NK-92 (cell line): ENCODE measurements around the gene DACH2.

ENCODE experiments used
- DNase-seq: peaks from one replicate; lab custom pipeline; 2025; ENCODE audit not compliant: unreplicated experiment; lab: John Stamatoyannopoulos, UW

The DACH2 gene

DNA sequence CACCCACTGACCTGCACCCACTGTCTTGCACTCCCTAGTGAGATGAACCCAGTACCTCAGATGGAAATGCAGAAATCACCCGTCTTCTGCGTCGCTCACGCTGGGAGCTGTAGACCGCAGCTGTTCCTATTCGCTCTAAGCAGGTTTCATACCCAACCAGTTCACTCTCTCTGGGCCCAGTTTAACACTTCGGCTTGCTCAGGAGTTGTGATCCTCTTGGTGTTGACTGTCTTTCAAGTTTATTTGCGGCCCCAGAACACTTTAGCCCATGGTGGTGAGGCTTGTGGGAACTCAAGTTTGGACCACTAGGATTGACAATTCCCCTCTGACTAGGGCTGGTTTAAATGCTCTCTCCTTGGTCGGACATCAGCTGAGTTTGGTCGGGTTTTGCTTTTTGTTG lies 147.0 kb downstream of the DACH2 start:
- DNase-seq: no peak

DNA sequence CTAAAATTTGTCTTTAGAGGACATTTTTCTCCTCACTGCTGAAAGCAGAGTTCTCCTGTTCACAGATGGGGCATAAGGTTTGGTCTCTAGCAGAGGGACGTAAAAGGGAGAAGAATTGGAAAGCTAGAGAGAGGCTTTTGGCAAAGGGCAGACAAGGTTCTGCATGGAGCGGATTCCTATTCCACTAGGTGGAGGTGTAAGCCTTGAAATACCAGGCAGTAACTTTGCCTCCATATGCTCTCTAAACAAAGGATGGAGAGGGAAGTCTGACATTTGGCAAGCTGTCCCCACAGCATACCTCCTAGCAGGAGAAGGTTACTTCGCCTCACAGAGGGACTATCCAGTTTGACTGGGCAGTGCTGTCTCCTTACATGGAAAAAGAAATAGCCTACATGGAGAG lies 174.7 kb downstream of the DACH2 start:
- no peak for DNase-seq

DNA sequence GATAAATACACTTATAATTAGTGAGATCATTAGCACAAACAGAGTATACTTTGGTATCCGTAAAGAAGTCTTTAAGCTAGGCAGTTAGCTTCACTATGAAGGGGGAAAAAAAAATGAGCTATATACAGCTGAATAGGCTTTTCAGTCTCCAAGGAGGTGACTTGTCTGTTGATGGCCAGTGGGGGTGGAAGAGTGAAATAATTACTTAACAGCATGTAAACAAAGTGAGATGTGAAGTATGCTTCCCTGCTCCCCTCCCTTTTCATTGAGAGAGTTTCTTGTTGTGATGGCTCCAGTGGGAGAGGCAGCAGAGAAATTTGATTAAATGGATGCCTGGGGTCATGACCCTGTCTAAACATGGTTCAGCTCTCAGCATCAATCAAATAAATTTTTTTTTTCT lies 180.9 kb downstream of the DACH2 start:
- DNase-seq: no peak

DNA sequence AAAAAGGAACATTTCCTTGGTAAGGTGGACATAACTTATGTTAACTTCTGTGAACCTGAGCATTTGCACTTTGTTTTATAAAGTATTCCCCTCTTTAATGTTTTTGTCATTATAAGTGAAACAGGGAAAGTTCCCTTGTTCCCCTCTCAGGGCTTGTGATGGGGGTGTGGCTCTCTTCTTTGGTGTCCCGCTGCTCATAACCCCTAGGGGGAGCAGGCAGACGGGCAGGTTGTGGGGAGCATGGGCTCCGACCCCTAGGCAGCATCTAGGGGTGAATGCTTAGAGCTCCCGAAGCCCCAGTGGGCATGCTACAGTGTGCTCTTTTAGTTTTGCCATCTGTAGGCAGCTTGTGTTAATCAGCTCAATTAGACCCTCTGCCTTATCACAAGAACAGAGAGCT lies 200.4 kb downstream of the DACH2 start:
- DNase-seq: no peak

DNA sequence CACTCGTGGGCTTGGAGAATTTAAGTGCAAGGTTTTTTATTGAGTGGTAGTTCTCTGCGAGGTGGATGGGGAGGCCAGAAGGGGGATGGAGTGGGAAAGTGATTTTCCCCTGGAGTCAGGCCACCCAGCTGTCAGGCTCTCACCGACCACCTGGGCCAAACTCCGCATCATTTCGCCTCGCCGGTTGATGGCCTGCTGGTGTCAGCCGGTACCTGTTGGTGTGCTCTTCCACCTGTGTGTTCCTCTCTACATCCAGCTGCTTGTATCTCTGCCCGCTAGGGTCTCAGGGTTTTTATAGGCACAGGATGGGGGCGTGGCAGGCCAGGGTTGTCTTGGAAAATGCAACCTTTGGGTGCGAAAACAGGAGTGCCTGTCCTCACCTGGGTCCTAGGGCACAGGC lies 200.9 kb downstream of the DACH2 start:
- DNase-seq: no peak

DNA sequence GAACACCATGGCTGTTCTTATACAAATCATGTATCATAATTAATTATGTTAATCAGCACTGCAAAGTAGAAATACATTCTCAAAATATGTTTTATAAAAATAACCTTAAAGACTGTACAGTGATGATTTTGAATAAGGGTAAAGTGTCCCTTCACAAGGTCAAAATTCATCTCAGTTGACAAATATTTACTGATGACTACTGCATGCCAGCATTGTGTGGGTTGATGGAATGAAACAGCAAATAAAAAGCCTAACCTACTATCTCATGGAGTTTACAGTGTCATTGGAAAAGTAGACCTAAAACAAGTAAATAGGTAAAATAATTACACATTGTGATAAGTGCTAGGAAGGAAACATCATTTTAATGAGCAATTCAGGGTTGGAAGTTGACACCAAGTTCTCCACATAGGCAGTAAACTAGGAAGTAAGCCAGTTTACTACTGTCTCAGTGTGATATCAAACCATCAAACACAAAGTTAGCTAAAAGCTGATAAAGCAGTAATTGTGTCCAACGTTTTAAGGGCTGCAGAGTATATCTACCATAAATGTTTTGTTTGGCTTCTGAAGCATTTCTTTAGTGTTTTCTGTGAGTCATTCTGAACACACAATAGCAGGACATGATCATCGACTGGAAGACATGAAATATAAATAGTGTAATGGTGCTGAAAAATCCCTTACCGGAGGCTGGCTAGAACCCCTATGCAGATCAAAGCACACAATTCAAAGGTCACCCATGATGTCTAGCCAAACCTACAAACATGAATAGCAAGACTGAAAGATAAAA lies 221.8 kb downstream of the DACH2 start:
- no peak for DNase-seq

DNA sequence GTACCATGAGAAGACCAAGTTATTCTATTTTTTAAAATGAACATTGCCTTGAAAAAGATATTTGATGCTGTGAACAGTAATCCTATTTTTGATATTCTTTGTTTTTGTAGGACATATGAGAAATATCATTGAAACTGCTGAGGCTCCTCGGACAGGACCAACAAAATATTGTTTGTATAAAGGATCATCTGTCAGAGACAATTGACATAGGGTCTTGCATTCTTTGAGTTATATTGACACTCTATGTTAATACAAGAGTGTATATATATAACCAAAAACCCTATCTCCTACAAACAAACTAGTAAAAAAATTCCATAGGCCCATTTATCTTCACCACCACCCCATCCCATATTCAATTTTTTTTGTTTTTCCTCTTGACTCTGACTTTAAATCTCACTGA lies 222.7 kb downstream of the DACH2 start:
- DNase-seq: no peak

DNA sequence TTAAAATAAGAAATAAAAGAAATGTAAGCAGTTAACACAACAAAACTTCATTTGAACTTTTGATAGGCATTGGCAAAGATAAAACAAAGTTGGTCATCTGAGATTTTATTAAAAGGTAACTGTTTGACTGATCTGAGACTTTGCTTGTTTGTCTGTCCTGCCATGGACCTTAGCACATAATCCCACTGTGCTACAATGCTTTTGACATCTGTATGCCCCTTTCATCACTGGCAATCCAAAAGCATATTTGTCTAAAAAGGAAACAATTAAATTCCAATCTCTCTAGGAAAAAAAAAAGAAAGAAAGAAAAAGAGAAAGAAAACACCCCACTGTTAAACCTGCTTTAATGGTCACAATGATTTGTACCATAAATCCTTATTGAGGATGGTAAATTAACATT lies 231.0 kb downstream of the DACH2 start:
- no peak for DNase-seq

DNA sequence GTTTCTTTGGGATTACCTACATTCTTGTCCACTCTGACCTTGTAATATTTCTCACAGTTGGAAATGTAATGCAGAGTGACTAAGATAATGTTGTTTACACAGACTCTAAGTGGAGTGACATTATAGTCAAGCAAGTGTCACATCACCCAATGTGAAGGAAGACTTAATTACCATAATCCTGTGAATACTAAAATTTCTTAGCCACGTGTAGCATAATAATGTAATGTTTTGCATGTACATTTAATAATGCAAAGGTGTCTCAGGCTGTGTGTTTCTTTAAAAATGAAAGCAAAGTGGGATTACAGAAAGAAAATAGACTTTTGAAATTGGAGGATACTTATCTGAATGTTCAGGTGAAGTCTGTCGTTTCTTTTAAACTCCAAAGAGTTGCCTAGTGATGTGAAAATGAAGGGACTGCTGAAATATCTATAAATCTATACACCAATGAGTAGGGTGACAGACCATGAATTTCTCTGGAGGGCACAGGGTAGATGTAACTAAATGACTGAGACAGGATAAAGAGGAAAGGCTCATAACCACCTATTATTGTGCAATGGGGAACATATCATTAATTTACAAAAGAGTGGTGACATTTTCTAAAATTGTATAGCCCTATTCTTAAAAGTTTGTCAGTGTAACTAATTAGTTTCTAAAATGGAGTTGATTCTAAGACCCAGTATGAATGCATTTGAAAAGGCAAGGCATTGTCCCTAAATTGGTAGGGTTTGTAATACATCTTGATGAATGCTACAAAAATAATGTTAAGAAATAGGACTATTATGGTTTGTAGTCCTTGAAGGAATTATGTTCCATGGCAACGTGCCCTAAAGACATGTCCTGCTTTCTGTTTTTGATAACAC lies 235.7 kb downstream of the DACH2 start:
- no peak for DNase-seq

DNA sequence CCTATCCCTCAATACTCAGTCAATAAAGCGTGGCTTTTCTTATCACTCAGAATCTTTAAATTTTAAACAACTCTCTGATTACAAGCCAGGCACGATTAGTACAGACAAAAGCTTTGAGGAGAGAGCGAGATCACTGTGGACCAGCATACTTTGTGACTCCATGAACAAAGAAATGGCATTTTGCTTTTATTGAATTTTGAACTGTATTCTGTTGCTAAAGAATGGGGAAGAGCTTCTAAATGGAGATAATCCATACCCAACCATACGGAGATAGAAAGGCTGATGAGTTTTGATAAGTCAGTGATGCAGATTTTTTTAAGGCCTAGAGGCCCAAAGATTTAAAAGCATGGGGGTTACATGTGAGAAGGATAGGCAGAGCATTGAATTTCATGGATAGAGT lies 259.1 kb downstream of the DACH2 start:
- no peak for DNase-seq

DNA sequence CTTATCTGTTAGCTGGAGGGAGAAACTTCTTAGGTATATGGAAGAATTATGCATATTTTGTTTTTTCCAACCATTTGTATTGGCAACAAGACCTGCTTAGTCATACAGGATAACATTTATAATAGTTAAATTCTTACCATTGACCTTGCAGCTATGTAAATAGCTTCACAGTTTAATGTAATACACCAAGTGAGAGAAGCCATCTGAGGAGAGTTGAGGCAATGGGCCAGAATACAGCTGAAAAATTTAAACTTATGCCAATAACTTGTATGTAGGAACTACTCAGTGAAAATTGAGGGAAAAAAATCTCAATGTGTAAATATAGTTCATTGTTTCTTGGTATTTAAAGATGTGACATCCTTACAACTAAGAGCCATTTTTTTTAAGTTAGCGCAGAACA lies 273.5 kb downstream of the DACH2 start:
- no peak for DNase-seq

DNA sequence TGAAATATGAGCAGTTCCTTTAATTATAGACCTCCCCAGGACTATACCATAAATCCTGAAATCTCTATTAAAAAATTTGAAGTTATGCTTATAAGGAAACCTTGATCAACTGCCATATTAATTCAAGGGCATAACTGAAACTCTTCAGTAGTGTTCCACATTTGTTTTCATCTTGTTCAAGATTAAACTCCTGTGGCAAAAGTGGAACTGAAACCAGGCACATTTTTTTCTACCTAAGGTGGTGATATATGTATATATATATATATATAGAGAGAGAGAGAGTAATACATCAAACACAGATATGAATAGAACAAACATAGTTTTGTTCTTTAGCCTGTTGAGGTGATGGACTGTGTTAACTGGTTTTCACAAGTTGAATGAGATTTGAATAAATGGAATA lies 287.9 kb downstream of the DACH2 start:
- no peak for DNase-seq

DNA sequence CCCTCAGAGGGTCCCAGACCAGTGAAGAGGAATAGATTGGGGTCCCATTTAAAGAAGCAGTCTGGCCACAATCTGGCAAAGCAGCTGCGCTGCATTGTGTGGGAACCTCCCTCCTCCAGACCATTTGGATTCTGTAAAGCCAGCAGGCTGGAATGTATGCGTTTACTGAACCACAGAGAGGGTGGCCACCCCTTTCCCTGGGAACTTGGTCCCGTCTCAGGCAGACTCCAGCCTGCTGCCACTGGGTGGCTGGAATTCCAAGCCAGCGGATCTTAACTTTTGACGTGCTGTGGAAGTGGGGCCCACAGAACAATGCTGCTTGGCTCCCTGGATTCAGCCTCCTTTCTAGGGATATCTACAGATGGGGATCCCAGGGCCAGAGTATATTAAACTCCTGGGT lies 307.2 kb downstream of the DACH2 start:
- DNase-seq: no peak

DNA sequence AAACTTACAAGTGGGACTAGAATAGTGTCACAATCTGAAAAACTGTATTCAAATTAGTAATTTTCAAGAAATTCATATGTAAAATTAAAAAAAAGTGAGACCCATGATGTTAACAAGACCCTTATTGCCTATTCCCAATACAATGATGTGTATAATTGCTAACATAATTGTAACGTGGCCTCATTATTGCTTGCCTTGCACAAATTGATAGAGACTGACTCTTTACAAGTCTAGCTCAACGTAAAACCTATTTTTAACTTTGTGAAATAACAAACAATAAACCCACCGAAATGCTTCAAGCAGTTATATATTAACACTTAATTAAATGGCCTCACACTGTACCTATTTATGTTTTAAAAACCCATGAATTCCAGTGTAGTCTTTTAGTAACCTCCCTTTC lies 312.5 kb downstream of the DACH2 start:
- no peak for DNase-seq

DNA sequence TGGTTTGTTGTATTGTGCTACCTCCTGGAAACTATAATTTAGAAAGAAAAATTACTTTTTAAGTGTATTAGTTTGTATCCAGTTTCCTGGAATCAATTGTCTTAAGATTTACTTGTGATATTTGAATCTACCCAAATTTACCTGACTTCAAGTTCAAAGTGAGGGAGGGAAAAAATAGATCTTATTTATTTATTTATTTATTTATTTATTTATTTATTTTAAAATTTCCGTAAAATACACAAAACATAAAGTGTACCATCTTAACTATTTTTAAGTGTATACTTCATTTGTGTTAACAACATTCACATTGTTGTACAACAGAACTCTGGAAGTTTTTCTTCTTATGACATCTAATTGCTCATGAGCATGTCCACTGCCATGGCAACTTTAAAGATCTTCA lies 356.0 kb downstream of the DACH2 start:
- no peak for DNase-seq

DNA sequence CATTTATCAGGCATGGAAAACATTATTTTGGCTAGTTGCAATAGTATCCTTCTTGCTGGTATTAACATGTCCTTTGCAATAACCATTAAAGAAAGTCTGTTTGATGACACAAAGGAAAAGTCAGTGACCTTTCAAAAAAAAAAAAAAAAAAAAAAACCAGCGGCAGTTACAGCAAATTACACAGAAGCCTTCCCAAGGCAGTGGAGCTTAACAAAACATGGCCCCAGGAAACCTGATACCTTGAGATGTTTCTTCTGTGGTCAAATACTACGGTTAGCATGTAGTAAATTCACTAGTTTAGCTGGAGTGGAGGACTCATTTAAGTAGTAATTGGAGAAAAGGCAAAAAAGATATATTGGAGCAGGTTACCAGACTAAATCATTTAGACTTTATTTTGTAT lies 359.1 kb downstream of the DACH2 start:
- DNase-seq: no peak

DNA sequence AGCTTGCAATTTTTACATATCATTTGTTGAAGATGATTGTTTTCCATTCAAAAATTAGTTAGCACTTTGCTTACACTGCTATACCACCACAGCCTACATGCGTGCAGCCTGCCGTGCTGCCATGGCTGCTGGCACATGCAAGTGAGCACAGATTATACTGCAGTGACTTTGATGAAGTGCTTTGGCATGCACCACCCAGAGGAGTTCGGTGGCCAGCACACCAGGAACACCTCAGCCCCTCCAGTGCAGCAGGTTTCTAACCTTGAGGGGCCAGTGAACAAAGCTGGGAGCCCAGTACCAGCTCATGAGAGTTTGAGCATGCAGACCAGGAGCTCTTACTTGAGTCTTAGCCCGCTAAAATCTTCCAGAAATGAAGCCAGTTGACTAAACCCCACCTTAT lies 431.5 kb downstream of the DACH2 start:
- DNase-seq: no peak

DNA sequence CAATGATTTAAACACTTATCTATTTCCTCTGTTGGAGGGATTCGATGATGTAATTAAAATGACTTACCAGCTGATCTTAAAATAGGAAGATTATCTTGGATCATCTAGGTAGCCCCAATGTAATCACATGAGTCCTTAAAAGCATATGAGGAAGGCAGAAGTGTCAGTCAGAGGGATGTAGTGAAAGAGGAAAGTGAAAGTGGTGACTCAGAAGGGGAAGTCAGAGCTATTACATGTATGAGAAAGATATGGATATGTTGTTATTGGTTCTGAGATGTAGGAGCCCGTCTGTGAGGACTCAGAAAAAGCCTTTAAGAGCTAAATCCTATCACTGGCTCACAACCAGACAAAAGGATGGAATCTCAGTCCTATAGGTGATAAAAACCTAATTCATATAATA lies 456.4 kb downstream of the DACH2 start:
- DNase-seq: no peak

DNA sequence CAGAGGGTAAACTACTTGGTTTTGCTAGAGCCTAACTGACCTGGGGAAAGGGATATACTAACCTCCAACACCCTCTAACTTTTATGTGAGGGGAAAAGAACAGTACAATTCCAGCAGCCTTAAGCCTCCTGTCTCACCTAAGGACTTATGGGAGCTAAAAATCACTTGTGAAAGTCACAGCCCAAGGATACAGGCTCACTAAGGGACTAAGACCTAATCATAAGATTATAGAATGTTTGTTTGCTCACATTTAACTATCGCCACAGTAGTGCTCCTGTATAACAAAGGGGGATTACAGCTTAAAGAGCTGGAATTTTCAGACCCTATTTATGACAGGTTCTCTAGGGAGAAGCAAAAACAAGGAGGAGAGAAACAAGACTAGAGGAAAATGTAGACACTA lies 548.7 kb downstream of the DACH2 start:
- DNase-seq: no peak

DNA sequence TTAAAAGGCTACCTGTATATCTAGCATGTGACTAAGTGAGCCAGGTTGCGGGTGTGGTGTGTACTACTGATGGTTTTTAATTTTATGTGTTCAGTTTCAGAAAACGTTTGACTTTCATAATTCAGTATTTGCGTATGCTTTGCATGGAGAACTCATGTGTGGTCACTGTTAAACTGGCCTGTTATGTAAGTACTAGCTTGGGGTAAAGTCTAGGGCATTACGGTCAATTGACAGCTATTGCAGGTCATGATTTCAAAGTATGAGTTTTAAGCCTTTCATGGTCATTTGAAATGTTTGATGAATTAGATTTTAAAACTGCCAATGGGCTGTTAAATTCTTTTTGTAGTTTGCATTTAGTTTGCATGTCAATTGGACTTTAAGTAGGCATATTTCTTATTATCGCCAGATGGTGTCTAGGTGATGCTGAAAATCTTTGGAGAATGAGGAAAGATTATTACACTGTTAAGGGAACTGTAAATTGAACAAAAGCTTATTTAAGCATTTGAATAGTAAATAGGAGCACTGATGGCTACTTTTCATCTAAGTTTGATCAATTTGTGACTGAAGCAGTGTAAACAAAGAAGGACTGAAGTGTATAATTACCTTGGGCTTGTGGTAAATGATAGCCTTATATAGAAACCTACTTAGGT lies 563.4 kb downstream of the DACH2 start:
- no peak for DNase-seq

DNA sequence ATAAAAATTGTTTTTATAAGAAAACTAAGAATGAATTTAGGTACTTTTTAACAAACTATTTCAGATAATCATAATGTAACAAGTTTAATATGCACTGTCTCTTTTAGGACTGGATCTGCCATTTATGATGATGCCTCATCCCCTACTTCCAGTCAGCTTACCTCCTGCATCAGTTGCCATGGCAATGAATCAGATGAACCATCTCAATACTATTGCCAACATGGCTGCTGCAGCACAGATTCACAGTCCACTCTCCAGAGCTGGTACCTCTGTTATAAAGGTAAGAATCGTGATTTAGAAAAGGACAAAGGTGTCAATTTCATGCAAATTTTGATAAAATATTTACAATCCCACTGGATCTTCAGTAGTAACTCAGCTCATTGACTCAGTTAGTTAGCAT lies 566.2 kb downstream of the DACH2 start:
- DNase-seq: no peak

DNA sequence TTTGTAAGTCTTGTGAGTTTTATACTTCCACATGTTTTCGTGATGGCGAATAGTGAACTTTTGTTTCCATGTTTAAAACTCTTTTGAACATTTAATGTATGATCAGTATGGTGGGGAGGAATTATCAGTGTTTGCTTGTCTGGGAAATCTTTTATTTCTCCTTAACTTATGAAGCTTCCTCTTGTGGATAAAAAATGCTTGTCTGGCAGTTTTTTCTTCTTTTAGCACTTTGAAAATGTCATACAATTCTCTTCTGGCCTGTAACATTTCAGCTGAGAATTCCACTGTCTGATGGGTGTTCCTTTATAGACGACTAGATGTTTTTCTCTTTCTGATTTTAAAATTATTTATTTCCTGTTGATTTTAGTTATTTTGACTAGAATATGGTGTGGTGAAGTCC lies 576.0 kb downstream of the DACH2 start:
- no peak for DNase-seq
